Pancreas (tissue), 10 donors: ENCODE measurements around the gene OSBPL10. TPM values are rescaled to one million over a fixed set of nuclear protein-coding genes. Genes with fewer than 3 reads are reported as not detected.
A peak's percentile ranks its signal among the peaks of the same experiment; 100 is the strongest.

Source experiments
- ATAC-seq, 4 donors: fragments of 200-7000 bp; cut with Tn5 transposase; one replicate each; pipeline versions ENCODE4 v1.8.0 to v1.9.1; 2020; ENCODE audit warnings: mild to moderate bottlenecking in 4 of 4, moderate library complexity in 4 of 4
- DNase-seq, 6 donors: peaks; one replicate each; pipeline ENCODE4 v3.0.0-alpha.2; 2020
- FAIRE-seq: peaks from 2 replicates; lab custom pipeline; 2012; peaks lifted over from hg19 to GRCh38; lab: Jason Lieb, UNC
- H3K27ac ChIP-seq, 4 donors: fragments of 200-600 bp; sonication (generic); 1 replicate in 3 of 4; 2 replicates in 1 of 4; pipeline versions ENCODE4 v1.5.0 to v1.8.0; 2020
- H3K27me3 ChIP-seq, 4 donors: fragments of 200-600 bp; one replicate each; pipeline ENCODE4 v1.8.0; 2021
- H3K36me3 ChIP-seq, 3 donors: fragments of 200-600 bp; sonication (generic) in 1 of 3; one replicate each; pipeline versions ENCODE4 v1.5.0 to v1.8.0; 2020 to 2021
- H3K4me1 ChIP-seq, 3 donors: fragments of 200-600 bp; one replicate each; pipeline ENCODE4 v1.8.0; 2021
- H3K4me3 ChIP-seq, 4 donors: fragments of 200-600 bp; sonication (generic) in 2 of 4; one replicate each; pipeline versions ENCODE4 v1.5.0 to v1.8.0; 2020 to 2021
- H3K9me3 ChIP-seq, 4 donors: fragments of 200-600 bp; one replicate each; pipeline ENCODE4 v1.8.0; 2021
- CTCF ChIP-seq, 4 donors: fragments of 200-600 bp; sonication (generic) in 3 of 4; IDR thresholded peaks; one replicate each; pipeline versions ENCODE4 v1.5.0 to v1.8.0; 2021; ENCODE audit warnings: antibody characterized with exemption in 4 of 4
- WGBS, 2 donors: extraction: QIAGEN DNeasy Blood & Tissue Kit; methylation state at CpG; one replicate each; pipeline ENCODE4 v1.1.7; 2013; 5-methylcytosine and 5-hydroxymethylcytosine counted together
- intact Hi-C, 3 donors: fragments of 100-400 bp; cut with DNase I; formaldehyde crosslinking; loops; one replicate each; pipeline versions ENCODE4 v1.11.1 to v1.14.2; 2022
- polyA plus RNA-seq, 2 donors: library from polyadenylated mRNA; stranded (reverse); fragments of 200-250 nt; gene quantifications; one replicate each; pipeline ENCODE4 v1.2.3, GENCODE V29; 2013
- total RNA-seq, 6 donors: library from RNA; stranded (reverse); fragmentation: NEBNext Ultra II Directional in 4 of 6; extraction: Animal tissue kit (Norgen Biotek cat#: 25700) in 4 of 6; gene quantifications; one replicate each; pipeline versions ENCODE4 v1.2.1 to v1.2.4, GENCODE V29; 2021 to 2023
- donor health status: healthy with polysubstance abuse.
- donor health status: DM: no; HTN: no; CAD: no; lungs with moderate emphysema.
- donor health status: DM: no; HTN: no; CAD: no.
- donor health status: control.
- donor health status: control.
- donor health status: Bipolar disorder and iron deficiency.
- donor health status: DM: yes; HTN: yes; CAD: no.
- donor health status: DM: no; HTN: no; CAD: no.
- donor health status: DM: no; HTN: no; CAD: no.
- donor health status: DM: yes; HTN: yes; CAD: no.

Gene OSBPL10
- total and polyA plus RNA-seq, 8 donors, result 0.57 to 4.0 (median 2.2) TPM

GRCh38 chr3:31922962-31923361 lies 58.1 kb downstream of the OSBPL10 start:
- DNase-seq, result no peak

GRCh38 chr3:31921837-31922236 lies 59.2 kb downstream of the OSBPL10 start:
- peaks cover 0 to 10% (median 8%) of the 10 kb centered on the region in 3 donors for H3K4me1 ChIP-seq
- no peak overlapping the region for H3K4me3 ChIP-seq
- TF ChIP-seq CTCF (IDR thresholded peaks at IDR 0.05), result no peak
- ATAC-seq (no peak), DNase-seq (no peak), FAIRE-seq (no peak)
- H3K27me3 ChIP-seq, result no peaks in the 10 kb centered on the region
- H3K27ac ChIP-seq, result no peak overlapping the region
- no peaks in the 10 kb centered on the region for H3K9me3 ChIP-seq
- WGBS, 2 donors, result 67 to 84% methylated on average over 4 of the region's 4 CpGs
- no peaks in the 10 kb centered on the region for H3K36me3 ChIP-seq
- intact Hi-C loops, result no loop called here

More at GRCh38 chr3:31922962-31923361, 58.1 kb downstream of the OSBPL10 start:
- intact Hi-C loops, result no loop called here
- FAIRE-seq (no peak), ATAC-seq (peak in 1 of 4 donors; percentile 22)
- 14 to 36% methylated on average over 1 of the region's 1 CpG for WGBS, 2 donors
- TF ChIP-seq CTCF (IDR thresholded peaks at IDR 0.05), result no peak
- no peaks in the 10 kb centered on the region for H3K27me3 ChIP-seq
- H3K36me3 ChIP-seq, result no peaks in the 10 kb centered on the region
- no peak overlapping the region for H3K4me3 ChIP-seq
- H3K27ac ChIP-seq, result no peak overlapping the region
- H3K9me3 ChIP-seq, result no peaks in the 10 kb centered on the region
- H3K4me1 ChIP-seq, result peaks cover 0 to under 1% (median 0%) of the 10 kb centered on the region in 3 donors

GRCh38 chr3:31920310-31920709 lies 60.8 kb downstream of the OSBPL10 start:
- ATAC-seq, result no peak
- intact Hi-C loops, result no loop called here
- no peak overlapping the region for H3K4me3 ChIP-seq
- no peak overlapping the region for H3K27ac ChIP-seq
- no peaks in the 10 kb centered on the region for H3K36me3 ChIP-seq
- TF ChIP-seq CTCF (IDR thresholded peaks at IDR 0.05), result no peak
- no peaks in the 10 kb centered on the region for H3K27me3 ChIP-seq
- H3K9me3 ChIP-seq, result no peaks in the 10 kb centered on the region
- peaks cover 0 to 16% (median 13%) of the 10 kb centered on the region in 3 donors for H3K4me1 ChIP-seq
- no peak for DNase-seq
- FAIRE-seq, result no peak
- WGBS, 2 donors, result 57 to 67% methylated on average over 1 of the region's 1 CpG

DNA sequence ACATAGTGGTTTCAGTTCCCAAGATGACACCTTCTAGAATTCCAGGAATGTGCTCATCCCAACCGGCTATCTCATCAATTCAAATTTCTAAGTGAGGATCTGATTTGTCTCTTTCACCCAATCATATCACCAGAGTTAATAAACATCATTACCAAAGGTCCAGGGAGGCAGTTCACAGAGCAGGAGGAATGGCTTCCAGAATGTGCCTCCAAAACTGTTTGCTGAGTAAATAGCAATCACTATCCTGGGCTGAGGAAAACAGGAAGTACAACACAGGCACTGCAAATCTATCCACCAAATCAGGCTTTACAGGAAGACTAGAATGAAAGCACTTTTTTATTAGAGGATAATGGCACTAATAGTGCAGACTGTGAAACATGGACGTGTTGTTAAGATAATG lies 61.5 kb downstream of the OSBPL10 start:
- Histone ChIP-seq H3K27ac (no peak overlapping the region), H3K27me3 (no peaks in the 10 kb centered on the region), H3K36me3 (no peaks in the 10 kb centered on the region), H3K4me3 (no peak overlapping the region), H3K4me1 (peaks cover 0 to 16% (median 13%) of the 10 kb centered on the region in 3 donors), H3K9me3 (no peaks in the 10 kb centered on the region)
- intact Hi-C loops, result no loop called here
- no peak for FAIRE-seq
- TF ChIP-seq CTCF (IDR thresholded peaks at IDR 0.05), result no peak
- WGBS, 2 donors, result 81 to 84% methylated on average over 2 of the region's 2 CpGs
- peak in 1 of 4 donors; percentile 23 for ATAC-seq
- no peak for DNase-seq
